Measurements from ENCODE around the gene VPS35L.

VPS35L gene

DNA sequence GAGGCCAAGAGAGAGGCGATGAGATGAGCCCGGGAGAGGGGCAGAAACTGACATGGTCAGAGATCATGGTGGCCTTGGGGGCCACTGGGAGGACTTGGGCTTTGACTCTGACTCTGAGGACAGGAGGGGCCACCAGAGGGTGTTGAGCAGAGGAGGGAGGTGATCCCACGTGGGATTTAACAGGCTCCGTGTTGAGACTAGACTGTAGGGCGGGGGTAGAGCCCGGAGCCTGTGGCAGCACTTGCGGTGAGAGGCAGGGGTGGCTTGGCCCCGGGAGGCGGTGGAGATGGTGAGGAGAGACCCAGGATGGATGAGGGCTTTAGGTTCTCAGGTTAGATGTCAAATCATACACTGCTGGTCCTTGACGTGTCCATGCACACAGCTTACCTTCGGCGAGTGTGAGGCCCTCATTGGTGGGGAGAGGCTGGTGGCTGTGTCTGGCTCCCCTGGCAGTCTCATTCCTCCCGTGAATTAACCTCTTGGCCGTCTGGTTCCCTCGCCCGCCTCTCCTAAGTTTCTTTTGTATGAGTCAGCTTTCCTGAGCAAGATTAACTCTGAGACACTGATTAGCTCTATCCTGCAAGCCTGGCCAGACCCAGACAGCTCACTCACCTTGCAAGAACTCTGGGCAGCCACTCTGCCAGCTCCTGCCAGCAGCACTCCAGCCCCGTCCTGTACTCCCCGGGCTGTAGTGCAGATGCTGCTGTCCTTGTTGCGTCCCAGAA, 39.7 kb downstream of the VPS35L start:
- no peak for ATAC-seq

DNA sequence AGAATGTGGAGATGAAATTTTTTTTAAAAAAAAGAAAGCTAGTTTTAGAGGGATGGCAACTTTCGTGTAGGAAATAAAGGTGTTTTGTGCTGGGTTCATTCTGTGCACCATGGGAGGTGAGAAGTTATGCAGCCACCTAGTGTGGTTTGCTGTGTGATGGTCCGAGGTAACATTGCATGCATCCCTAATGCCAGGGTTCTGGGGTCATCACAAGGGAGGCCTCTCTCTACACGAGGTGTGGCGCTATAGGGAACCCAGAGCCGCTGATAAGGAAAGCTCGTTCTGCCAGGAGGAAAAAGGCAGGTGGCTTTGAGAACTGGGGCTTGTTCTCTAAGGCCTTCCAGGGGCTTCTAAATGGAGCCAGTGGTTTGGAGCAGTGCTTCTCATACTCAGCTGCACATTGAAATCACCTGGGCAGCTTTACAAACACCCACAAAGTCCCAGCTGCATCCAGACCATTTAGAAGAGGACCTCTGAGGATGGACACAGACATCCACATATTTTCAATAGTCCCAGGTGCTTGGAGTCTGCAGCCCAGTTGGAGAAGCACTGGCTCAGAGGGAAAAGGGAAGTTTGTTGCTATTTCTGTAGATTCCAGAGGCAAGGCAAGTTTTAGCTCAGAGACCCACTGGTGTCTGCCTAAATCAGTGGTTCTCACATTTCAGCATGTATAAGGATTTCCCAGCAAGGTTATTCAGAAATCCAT, 43.5 kb downstream of the VPS35L start:
- no peak for ATAC-seq

DNA sequence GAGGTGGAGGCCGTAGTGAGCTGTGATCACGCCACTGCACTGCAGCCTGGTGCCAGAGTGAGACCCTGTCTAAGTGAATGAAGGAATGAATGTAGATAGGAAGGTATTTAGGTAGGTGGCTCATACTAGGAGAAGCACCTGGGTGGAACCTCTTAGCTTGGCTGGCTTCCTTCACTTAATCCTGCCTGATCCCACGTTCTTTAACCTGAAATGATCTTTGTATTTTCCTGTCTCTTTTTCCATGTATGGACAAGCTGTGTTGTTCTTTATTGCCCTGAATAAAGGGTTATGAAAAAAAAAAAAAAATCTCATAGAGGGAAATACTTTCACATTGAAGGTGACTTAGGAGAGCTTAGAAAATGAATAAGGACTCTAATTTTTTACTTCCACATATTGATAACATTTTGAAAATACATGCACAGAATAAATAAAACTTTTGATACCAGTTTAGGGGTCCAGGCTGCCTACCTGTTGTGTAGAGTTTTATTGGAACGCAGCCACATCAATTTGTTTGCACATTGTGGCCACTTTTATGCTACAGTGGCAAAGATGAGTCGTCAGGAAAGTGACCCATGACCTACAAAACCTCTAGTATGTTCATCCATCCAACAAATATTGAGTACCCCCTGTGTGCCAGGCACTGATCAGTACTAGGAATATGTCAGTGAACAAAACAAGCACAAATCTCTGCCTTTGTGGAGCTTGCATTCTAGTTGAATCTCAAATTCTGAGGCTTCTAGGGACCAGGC, 44.6 kb downstream of the VPS35L start:
- no peak for ATAC-seq

DNA sequence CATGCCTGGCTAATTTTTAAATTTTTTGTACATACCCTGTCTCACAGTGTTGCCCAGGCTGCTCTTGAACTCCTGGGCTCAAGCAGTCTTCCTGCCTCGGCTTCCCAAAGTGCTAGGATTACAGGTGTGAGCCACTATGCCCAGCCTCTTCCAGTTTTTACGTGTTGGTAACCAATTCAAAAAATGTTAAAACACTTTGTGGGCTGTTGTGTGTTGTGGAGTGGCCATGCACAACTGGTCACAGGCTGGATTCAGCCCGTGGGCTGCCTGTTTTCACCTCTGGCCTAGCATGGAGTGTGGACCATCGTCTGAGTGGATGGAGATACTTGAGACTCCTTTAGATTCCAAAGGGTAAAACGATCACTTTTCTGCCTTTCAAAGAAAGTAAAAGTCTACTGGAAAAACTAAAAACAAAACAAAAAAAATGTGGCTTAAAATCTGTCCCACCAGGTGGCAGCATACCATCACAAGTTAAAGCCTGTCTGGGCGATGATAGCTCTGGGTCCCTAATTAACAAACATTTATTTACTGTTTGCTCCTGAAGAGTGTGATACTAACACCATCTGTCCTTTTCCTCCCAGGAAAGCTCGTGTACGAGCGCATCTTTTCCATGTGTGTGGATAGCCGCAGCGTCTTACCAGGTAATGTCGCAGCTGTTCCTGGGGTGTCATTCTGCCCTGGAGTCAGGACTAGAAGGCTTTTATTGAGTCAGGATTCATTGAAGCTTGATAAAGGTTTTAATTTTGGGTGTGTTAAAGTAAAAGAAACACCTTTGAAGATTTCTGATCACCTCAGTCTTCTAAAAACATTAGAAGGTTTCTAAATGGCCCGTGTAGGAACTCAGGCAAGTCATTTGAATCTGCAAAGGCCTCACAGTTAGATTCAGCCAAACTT, 45.8 kb downstream of the VPS35L start:
- ATAC-seq: no peak

DNA sequence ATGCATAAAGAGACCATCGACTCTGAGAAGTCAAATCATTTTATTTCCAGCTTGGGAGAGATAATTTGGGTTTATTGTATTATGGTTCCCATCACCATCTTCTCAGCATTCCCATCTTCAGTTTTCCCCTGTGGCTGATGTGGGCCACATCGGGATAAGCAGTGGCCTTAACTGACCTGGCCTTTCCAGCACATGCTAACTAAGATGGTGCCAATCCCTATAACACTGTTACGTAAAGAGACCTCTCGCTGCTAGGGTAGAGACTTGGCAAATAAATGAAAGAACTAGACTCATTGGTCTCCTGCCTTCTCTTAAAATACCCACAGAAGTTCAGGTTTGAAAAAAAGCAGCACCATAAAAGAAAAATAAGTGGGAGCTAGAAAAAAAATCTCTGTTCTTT, 49.4 kb downstream of the VPS35L start:
- no peak for ATAC-seq

DNA sequence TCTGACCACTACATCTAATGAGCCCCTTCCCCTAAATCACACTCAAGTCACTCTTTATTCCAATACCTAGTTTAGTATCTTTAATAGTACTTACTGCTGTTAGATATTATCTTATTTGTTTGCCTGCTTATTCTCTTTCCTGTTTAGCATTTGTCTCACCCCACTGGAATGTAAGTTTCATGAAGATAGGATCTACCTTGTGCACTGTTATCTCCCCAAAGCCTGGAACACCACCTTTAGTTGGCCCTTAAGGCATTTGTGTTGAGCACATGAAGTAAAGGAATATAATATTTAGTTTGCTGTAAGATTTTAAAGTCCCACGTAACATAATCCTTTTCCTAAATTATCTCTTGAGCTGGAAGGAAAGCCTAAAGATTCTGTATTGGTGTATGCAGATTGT, 50.2 kb downstream of the VPS35L start:
- ATAC-seq: no peak

DNA sequence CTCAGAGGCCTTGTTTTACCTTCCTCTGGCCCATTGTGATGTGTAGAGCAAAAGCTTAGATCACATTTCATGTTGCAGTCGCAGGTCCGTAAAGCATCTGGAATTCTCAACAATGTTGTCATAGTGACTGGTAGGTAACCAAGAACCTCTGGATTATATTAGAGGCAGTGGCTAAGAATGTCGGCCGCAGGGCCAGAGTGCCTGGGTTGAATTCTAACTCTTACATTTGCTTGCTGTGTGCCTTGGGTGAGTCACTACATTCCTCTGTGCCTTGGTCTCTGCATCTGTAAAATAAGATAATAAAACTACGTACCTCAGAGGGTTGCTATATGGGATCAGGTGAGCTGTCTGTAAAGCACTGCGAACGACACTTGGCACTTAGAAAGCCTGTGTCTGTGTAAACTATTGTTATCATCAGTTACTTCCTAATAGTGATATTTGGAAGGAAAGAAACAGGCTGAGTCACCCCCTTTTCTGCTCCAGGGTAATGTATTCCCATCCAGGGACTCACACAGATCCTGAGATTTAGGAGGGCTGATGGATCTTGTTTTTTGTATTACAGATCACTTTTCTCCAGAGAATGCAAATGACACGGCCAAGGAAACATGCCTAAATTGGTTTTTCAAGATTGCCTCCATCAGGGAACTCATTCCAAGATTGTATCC, 52.2 kb downstream of the VPS35L start:
- ATAC-seq: no peak

DNA sequence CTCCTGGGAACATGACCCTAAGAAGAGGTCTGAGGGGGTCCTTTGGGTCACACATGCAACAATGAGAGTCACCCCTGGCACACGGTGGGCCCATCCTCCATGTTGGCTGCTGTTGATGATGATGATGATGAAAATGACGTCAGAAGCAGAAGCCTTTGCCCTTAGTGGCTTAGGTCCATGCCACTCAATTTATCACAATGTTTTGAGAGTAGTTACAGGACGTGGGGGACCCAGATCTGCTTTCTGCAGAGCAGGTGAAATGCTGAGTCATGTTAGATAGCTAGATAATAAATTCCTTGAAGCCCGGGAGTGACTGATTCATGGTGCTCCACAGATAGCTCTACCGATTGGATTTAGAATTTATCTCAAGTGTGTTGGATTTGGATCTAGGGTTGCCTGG, 53.9 kb downstream of the VPS35L start:
- no peak for ATAC-seq

DNA sequence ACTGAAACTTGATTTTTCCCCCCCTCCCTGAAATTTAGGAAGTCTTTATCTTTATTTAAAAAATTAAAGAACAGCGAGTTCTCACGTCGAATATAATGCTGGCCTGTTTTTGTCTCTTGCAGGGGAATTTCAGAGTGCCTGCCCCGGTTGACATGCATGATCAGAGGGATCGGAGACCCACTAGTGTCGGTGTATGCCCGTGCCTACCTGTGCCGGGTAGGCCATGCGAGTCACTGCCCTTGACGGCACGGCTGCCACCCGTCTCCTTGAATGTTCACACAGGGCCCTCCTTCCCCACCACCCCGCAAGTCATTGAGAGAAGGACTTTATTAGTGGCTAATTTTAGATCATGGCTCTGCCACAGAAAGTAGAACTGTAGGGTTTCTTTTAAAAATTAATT, 54.7 kb downstream of the VPS35L start:
- ATAC-seq: no peak

DNA sequence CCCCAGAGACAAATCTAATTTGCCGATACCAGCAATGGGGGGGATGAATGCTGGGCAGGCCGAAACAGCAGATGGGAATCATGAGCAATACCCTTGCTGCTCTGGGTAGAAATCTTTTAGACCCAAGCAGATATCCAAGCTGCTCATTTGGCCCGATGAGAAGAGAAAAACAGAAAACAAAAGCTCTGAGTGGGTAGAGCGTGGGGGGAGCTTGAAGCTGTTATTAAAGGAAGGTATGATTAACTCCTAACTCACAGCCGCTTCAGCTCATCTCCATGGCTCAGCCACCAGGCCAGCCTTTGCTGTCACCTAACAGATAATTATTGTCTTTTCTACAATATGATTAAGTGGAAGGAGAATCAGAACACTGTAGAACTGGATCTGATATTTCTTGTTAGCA, 58.3 kb downstream of the VPS35L start:
- ATAC-seq: no peak

DNA sequence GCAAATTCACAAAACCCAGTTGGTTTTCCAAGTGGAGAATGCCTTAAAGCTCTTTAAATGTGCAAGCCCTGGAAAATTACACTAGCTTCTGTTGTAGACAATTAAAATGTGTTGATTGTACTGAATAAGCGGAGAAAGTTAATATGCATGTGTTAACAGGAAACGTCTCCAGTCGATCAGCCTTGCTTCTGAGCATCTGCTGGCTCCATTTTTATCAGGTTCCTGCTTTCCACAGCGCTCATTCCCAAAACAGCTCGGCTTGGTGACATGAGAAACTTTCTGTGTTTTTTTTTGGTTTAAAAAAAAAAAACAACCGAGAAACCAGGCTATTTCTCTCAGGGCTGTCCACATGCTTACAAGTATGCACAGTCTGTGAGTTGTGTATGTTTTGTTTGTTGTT, 60.7 kb downstream of the VPS35L start:
- no peak for ATAC-seq

DNA sequence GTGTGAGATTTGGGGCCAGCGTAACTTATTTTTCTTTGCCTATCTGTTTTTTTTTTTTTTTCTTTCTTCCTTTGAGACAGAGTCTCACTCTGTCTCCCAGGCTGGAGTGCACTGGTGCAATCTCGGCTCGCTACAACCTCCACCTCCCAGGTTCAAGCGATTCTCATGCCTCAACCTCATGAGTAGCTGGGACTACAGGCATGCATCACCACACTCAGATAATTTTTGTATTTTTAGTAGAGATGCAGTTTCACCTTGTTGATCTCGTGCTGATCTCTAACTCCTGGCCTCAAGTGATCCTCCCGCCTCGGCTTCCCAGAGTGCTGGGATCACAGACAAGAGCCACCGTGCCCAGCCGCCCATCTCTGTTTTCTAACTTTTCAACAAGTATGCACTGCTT, 63.4 kb downstream of the VPS35L start:
- no peak for ATAC-seq

DNA sequence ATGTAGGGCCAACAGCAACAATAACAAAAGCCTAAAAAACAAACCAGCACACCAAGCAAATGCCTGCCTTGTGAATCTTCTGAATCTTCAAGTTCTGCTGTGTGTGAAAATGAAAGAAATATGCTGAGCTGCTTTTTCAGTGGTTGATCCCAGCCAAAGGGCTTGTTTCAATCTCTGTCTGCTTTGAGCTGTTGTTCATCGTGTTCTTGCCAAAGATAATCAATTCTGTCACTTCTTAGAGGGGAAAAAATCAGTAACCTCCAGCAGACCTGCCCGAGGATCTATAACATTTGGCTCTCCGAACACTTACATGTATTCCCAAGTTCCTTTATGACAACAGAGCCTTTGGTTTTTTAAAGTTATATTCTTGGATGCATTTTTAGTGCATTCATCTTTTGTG, 65.9 kb downstream of the VPS35L start:
- ATAC-seq: no peak

DNA sequence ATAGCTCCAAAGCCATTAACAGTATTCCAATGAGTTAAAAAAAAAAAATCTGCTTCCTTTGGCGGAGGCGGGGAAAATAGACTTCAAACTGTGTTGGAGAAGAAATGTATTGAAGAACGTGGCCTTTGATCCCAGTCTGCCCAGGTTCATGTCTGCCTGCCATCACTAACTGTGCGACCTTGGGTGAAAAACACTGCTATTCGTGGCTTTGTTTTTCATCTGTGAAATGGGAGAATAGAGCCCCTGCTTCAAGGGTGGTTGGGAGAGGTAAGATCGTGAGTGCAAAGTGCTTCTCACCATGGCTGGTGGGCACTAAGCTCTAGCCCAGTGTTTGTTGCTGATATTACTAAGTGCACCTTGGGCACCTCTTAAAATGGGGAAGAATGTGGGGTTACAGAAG, 69.5 kb downstream of the VPS35L start:
- ATAC-seq: no peak

DNA sequence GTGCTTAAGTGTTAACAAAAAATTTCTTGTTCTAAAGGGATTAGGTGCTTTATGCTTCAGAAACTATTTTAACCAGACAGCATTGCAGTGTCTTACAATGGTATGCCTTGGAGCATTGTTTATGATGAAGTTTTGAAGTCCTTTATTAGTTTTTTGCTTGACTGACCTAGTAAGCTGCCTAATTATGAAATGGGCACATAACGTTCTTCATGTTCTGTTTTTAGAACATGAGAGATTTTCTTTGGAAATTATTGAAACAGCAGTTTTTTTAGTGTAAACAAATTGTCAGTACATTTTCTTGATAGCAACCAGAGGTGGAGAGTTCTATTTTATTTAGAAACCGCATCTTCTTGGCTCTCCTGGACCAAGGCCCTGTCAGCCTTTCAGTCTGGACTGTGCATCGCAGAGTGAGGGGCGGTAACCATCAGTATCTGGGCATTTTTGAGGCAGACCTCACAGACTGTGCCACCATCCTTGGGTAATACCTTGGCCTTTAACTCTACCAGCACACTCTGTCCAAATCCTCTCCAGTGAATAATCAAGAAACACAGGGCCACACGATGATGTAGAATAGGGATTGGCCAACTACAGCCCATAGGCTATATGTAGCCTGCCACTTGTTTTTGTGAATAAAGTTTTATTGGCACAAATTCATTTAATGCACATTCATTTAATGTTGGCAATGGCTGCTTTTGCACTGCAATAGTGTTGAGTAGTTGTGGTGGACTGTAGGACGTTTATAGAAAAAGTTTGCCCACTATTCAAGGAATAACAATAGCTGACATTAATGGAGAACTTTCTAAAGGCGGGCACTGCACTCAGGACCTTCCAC, 81.1 kb downstream of the VPS35L start:
- ATAC-seq: no peak

DNA sequence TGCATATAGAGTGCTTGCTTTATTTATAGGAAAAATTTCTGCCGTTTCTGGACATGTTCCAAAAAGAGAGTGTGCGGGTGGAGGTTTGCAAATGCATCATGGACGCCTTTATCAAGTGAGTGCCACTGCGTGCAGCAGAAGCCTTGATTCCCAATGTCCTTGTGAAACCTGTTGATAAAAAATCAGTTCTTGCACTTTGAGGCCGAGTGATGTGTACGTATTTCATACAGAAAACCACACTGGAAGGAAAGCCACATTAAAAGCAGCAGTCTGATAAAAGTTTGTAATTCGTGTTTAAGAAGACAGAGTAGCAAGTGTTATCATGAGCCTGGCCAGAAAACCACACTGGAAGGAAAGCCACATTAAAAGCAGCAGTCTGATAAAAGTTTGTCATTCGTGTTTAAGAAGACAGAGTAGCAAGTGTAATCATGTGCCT, 84.5 kb downstream of the VPS35L start:
- ATAC-seq: no peak

DNA sequence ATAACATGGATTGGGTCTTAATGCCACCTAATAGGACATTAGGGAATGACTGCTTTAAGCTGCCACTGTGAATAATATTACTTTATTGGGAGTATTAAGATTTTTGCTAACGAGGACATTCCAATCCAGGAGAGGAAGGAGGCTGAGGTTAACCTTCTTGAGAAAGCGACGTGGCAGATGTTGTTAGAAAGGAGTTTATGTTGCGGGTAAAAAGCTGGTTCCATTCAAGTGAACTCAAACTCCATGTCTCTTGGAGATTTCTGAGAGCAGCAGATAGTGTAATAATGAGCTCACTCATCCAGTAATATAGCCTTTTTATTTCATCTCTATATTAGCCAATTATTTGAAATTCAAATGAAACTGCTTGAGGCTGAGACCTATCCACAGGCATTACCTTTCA, 87.0 kb downstream of the VPS35L start:
- no peak for ATAC-seq

DNA sequence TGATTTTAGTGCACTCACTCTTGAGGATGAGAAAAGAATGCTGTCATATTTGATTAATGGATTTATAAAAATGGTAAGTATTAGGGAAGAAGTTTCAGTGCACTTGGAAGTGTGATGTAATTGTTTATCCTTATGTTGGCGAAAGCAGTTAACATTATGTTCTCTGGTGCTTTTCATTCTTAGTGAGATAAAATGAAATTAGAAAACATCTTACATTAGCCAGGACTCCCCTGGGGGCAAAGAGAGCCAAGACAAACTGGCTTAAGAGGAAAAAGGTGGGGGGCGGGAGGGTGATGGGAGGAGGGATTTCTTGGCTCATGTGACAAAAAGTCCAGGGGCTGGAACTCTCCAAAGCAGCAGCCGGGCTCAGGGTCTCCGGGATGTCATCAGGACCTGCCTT, 89.4 kb downstream of the VPS35L start:
- no peak for ATAC-seq

DNA sequence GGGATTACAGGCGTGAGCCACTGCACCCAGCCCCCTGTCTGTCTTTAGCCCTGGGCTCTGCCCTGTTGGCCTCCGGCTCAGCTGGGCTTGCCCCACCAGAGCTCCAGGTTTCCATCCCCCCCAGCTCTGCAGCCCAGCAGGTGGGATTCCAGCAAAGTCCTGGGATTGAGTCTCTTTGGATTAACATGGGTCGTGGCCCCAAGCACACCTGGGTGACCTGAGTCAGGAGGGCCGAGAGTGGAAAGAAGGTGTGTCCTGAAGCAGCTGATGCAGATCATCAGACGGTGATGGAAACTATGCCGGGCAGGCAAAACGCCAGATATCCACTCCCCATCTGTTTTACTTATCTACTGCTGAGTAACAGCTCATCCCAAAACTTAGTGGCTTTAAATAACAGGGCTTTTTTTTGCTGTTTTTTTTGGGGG, 90.1 kb downstream of the VPS35L start:
- no peak for ATAC-seq

DNA sequence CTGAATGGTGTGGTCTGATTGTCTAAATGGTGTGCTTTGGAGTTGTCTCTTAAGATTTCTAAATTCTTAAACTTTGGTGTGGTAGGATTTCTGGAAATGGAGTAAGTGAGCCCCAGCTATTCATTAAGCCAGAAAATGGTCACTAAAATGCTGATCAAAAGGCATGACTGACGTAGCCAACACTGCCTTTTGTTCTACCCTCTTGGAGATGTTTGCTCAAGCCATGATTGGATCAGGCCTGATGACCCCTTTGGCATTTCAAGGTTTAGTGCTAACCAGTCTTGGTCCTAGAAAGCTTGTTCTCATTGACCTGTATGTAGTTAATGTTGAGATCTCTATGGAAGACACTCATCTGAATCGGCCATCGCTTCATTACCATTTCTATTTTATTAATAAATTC, 94.5 kb downstream of the VPS35L start:
- ATAC-seq: no peak

DNA sequence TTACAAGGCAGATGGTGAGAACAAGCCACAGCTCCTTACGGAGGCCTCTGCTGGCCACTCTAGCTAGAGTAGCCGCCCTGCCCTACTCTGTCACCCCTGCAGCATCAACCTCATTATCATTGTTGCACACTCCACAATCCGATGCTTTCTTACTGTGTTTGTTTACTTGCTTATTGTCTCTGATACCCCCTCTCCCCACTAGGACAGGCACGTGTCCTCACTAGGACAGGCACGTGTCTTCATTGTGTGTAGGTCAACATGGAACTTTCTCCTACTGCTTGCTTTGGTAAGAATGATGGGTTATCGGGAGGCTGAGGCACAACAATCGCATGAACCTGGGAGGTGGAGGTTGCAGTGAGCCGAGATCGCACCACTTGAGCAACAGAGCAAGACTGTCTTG, 98.6 kb downstream of the VPS35L start:
- no peak for ATAC-seq
